Stimulated activated CD8-positive, alpha-beta memory T cell treated with anti-CD3 and anti-CD28 coated beads, Interleukin-4, amount 100 ng/mL, for 1 hour (primary cell): ENCODE data around the gene LAMA4.

Experiments
- DNase-seq, 2 donors: peaks; one replicate each; pipeline ENCODE4 v3.0.0-alpha.2; 2020; ENCODE audit warnings: low read depth in 2 of 2, low spot score in 1 of 2

LAMA4 gene, protein sequence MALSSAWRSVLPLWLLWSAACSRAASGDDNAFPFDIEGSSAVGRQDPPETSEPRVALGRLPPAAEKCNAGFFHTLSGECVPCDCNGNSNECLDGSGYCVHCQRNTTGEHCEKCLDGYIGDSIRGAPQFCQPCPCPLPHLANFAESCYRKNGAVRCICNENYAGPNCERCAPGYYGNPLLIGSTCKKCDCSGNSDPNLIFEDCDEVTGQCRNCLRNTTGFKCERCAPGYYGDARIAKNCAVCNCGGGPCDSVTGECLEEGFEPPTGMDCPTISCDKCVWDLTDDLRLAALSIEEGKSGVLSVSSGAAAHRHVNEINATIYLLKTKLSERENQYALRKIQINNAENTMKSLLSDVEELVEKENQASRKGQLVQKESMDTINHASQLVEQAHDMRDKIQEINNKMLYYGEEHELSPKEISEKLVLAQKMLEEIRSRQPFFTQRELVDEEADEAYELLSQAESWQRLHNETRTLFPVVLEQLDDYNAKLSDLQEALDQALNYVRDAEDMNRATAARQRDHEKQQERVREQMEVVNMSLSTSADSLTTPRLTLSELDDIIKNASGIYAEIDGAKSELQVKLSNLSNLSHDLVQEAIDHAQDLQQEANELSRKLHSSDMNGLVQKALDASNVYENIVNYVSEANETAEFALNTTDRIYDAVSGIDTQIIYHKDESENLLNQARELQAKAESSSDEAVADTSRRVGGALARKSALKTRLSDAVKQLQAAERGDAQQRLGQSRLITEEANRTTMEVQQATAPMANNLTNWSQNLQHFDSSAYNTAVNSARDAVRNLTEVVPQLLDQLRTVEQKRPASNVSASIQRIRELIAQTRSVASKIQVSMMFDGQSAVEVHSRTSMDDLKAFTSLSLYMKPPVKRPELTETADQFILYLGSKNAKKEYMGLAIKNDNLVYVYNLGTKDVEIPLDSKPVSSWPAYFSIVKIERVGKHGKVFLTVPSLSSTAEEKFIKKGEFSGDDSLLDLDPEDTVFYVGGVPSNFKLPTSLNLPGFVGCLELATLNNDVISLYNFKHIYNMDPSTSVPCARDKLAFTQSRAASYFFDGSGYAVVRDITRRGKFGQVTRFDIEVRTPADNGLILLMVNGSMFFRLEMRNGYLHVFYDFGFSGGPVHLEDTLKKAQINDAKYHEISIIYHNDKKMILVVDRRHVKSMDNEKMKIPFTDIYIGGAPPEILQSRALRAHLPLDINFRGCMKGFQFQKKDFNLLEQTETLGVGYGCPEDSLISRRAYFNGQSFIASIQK (N-terminal part only)

DNA sequence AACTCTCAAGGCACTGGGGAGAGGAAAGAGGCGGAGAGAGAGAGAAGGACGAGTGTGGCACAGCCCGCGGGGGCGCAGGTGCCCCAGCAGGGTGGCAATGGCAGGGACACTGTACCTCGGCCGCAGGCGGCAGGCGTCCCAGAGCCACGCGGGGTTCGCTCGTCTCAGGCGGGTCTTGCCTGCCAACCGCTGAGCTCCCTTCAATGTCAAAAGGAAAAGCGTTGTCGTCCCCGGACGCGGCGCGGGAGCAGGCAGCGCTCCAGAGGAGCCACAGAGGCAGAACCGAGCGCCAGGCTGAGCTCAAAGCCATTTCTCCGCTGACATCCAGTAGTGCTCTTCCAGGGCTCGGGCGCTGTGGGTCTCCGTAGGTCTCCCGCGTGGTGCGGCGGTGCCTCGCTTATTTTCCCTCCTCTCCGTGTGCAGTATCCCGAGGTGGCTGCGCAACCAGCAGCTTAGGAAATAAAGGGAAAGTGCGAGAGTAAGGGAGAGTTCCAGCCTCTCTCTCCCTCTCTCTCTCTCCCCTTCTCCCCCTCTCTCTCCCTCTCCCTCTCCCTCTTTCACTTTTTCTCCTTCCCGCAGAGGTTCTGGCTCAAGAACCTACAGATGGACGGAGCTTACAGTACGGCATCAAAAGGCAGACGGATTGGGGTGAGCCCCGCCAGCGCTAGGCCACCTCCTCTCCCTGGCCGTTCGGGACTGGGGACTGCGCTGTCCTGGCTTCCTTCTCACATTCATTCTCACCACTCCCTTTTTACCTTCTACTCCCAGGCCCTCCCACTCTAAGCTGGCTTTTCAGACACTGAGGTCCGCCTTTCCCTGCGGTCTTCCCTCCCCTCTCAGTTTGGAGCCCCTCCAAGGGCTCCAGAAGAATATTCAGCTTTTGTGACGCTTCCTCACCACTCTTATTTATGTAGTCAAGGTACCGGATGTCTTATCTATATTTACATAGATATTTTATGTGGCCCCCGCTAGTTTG lies at the start of gene LAMA4:
Gene LAMA4 (minus strand): TSS at position 727 of the 976 bp plus-strand sequence. CDS start 417 bp downstream, at position 310.
- DNase-seq, result no peak

DNA sequence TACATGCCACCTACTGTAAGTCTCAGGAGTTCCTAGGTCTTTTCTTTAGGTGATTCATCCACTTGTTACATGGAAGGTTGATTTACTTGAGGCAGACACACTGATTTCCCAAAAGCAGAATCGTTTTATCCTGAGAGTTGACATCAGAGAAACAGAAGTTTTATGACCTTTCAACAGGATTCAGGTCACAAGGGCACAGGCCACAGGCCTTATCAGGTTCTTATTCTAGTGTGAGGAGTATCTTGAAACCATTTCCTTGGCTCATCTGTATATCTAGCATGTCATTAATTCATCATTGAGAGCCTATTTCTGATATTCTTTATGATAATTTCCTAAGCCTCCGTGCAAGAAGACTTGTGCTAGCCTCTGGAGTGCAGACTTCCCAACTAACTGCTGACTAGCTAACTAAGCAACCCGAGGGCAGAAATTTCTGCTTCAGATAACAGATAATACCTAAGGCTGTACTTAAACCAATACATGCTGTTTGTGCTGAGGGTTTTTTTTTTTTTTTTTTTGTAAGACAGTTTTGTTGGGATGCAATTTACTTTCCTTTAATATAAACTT lies 47.9 kb upstream of the LAMA4 start:
- no peak for DNase-seq

DNA sequence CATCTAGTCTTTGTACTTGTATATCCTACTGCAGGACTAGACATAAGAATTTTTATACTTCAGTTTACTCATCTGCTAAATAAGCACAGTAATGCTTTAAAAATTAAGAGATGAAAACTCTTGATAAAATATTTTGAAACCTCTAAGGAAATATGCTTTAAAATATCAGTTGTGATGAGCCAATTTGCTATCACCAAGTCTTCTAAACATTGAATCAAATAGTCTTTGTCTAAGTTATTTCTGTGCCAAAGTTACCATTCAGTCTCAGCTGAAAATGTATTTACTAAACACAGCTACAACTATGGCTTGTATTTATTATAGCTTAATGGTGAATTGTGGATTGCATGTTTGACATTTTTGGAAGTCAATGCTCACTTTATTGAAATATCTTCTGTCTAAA lies 46.5 kb upstream of the LAMA4 start:
- no peak for DNase-seq

DNA sequence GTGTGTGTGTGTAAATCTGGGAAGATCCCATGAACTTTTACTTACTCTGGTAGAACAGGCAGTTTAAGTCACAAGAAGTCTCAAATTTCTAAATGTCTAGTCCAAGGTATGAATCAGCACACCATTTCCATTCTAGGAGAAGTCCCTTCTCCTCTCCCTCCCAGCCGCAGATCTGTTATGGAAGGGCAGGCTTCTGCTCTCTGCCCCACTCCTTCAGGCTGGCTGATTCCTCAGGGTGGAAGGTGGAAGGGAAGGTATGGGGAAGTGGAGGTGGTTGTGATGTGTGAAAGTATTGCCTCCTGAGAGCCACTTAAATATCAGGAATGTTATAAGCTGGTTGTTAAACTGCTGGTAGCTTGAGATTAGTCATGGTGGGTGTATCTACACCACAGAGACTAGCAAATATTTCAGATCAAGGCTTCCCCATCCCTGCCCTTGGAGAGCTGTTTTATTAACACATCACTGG lies 44.5 kb upstream of the LAMA4 start:
- DNase-seq, result no peak

DNA sequence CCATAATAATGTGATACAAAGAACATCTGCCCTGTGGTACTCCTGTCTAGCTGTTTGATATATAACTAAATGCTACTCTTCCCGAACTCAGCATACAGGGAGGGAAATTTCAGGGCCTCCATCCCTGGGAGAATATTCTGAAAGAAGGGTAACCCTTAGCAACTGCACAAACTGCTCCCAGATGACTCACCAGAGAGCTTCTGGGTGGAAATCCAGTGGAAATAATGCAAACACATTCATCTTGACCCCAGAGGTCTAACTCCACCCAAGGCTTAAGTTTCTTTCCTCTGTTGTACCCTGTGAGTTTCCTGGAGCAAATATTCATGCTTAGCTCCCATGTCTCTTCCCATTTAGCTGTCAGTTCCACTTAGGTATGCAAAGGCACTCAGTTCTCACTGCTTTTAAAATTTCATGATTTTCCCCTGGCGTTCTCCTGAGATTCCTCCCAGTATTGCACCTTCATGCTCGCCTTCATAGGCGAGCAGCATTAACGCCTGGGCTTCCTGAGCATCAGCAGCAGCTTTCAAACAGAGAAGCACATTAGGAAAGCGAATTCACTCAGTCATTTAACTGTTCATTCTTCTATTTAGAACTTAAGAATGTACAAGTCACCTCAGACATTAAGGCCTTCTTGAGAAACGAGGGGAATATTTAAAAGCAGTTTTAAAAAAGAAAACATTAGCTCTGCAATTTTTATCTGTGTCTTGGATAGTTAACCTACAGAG lies 43.8 kb upstream of the LAMA4 start:
- DNase-seq, result no peak

DNA sequence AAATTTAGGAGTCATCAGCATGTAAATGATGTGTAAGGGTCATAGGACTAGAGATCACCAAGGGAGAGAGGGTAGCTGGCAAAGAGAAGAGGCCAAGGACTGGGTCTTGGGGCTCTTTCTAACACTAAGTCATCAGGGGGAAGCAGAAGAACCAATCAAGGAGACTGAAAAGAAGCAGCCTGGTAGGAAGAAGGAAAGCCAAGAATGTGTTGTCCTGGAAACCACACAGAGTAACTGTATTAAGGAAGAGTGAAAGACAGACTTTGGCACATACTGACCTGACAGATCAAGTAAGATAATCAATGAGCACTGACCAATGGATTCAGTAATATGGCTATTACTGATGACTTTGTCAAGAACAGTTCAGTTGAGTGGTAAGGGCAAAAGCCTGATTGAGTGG lies 42.3 kb upstream of the LAMA4 start:
- DNase-seq, result no peak

DNA sequence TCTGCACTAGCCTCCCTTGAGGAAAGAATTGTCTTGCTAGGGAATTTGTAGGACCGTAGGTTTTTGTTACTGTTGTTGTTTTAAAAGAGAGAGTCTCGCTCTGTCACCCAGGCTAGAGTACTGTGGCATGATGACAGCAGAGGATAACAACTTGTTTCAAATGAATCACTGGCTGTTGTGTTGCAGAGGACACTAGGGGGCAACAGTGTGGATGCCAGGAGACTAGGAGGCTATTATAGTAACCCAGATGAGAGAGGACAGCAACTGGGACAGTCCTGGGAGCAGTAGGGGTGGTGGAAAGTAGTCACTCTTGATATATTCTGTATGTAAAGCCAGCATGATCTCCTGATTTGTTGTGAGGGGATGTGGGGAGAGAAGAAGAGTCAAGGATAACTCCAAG lies 41.8 kb upstream of the LAMA4 start:
- DNase-seq, result no peak

DNA sequence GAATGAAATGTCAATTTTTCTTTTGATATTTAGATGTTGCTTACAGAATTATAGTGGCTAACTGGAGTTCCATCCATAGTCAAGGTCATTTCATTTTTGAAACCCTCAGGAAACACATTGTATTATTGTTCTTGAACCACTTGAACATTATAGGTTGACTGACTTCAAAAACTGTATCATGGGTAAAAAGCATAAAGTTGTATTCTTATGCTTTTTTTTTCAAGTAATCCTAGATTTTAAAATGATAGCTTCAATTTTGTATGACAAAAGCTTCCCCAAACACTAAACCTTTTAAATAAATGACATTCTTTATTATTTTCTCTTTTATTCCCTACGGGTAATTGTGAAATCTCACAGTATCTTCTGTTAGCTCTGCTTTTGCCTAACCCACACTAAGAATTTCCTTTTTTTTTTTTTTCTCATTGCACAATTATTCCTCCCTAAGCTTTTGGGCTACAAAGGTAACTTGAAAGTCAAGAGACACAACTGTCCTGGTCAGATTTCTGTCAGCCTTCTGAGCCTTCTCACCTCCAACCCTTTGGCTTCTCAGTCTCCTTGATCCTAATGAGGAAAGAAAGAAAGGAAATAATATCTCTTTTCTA lies 36.9 kb upstream of the LAMA4 start:
- no peak for DNase-seq

DNA sequence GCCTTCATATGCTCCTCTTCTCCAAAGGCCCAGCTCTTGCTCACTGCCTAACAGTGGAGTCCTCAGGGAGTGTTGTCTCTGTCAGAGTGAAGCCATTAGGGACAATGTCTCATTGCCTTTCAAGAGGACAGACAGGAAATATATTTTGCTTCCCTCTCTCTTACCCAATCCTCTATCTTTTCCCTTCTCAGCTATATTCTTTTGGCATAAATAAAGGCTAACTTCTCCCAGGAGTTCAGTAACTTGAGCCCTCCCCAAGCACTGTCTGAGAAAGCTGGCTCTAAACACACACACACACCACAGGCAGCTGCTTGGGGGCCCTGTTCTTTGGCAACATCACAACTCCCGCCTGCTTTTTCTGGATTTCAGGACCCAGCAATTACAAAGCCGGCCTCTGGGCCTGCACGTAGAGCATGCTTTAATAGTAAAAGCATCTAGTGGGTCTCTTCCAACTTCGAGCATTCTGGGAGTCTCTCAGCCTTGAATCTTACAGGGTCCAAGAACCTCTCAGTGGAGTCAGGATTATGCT lies 34.7 kb upstream of the LAMA4 start:
- no peak for DNase-seq

DNA sequence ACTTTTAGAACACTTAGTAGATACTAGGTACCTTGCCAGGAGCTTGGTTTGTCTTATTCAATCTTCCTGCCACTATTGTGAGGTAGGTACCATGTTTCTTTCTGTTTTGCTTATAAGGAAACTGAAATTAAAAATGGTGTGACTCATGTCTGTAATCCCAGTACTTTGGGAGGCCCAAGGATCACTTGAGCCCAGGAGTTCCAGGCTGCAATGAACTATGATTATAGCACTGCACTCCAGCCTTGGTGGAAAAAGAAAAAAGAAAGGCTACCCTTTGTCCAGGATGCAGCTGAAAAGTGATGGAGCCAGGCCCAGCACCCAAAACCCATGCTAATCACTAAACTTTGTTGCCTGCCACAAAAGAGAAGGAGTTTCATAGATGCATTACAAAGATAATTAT lies 34.1 kb upstream of the LAMA4 start:
- no peak for DNase-seq

DNA sequence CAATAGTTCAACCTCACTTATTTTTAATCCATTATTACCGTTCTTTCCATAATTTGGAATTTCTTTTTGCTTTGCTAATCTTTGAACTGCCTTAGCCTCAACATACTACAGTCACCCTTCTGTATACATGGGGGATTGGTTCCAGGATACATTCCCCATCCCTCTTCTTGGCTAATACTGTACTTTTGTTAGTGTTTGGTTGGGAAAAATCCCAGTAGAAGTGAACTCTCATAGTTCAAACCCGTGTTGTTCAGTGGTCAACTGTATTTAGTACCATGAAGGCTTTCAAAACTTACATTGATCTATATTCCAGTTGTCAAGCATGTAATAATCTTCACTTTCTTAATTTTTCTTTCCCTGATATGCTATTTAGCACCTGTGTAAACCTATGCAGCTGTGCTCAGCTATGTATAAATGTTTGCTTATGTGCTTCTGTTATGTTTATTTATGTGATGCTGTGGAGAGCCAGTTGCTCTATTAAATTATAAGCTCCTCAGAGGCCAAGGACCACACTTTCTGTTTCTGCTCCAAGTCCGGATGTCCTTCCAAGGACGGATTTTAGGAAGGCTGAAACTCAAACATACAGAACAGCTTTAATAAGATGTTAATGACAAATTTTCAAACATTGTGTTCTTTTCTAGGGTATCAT lies 33.3 kb upstream of the LAMA4 start:
- no peak for DNase-seq

DNA sequence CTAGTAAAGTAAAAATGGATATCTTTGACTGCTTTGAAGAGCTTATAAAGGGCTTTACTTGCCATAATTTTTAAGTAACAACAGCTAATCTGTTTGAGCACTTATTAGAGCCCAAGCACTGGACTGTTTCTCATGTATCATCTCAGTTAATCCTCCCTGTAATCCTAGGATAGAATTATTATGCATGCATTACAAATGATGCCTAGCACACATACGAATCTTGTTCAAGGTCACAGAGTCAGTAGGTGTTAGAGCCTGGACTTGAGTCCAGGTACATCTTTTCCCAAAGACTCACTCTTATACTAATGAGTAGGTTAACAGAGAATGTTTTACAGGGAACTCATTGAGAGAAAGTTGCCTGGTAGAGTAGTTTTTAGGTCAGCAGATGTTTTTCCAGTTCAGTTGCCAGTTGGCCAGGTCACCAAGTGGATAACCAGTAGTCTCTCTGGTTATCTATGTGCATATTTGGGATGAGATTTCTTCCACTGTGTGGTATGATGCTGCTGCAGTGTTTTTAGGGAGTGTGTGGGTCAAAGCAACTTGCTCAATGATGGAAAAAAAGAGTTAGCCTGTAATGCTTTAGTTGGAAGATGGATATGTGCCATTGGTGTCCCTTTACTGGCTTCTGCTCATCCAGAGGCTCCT lies 32.3 kb upstream of the LAMA4 start:
- no peak for DNase-seq

DNA sequence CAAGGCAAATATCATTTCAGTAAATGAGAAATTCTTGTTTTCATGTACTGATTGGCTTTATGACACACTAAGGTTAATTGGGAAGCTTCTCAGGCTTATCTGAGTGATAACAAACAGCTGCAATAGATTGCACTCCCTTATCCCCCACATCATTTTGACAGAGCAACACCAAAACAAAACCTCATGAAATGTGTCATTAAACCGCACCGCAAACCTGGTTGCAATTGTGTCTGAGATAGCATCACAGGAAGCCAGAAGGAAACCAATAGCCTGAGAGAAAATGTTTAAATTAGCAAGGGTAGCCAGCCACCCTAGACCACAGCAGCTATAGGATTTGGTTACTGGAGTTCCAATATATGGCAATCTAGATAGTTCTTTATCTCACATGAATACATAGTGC lies 31.6 kb upstream of the LAMA4 start:
- DNase-seq, result no peak

DNA sequence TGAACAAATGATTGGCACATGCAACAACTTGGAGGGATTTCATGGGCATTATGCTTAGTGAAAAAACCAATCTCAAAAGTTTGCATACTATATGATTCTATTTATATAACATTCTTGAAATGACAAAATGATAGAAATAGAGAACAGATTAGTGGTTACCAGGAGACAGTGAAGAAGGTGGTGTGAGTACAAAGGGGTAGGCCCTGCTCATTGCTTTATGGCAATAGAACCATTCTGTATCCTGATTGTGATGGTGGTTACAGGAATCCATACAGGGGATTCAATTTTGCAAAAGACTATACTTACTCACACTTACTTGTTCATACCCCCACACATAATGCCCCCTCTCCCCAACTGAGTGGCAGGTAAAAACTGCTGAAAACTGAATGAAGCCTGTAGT lies 30.2 kb upstream of the LAMA4 start:
- DNase-seq, result no peak

DNA sequence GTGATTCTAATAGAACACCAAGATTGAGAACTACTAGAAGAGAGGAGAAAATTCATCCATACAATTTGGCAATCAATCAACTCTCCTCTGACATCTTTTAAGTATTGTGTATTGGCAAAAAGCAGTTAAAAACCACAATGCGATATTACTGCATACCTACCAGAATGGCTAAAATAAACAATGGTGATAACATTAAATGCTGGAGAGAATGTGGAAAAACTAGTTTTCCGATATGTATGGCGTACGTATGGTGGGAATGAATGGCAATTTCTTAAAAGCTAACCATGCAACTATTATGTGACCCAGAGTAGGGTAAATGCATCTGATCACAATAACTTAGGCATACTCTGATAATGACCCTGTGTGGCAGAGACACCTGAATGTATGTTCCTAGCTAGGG lies 29.3 kb upstream of the LAMA4 start:
- no peak for DNase-seq

DNA sequence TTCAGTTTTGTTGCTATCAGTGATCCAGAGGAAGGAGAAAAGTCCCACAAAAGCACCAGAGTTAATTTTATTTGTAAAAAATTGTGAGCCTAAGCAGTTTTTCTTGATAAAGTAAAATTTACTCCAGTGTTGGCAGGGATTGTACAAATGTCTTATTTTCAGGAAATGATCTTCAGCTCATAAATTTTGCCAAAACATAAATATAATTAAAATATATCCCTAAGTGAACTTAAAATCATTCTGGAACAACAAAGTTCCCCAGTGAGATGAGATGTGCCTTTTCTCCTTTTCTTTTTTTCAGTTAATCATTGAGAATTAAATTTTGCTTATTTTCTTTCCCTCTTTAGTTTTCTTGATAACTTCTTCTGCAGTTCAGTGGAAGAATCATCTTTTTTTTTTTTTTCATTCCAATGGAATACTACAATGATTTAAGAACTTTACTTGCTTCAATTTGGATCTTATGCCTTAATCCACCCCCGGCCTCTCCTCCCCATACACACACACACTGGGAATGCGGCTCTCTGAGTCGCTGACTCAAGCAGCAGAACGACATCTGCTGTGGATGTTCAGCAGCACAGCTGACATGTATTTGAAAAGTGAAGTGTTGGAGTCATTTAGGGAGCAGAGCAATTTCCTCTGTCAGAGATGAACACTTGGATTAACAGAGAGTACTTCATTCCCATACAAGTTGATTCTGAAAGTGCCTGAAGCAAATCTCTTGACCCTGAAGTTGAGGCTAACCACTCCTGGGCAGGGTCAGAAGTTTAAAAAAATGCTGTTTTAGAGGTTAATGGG lies 27.7 kb upstream of the LAMA4 start:
- no peak for DNase-seq
